Hepatocyte (in vitro differentiated cells): ENCODE data around the gene ZNF775. TPM values are rescaled to one million over a fixed set of nuclear protein-coding genes. Genes with fewer than 3 reads are reported as not detected.

Source experiments
- DNase-seq: peaks from one replicate; pipeline ENCODE4 v3.0.0-alpha.2; 2016; ENCODE audit warnings: low spot score
- H2AFZ ChIP-seq: fragments of 200-600 bp; sonication (generic); 2 replicates; pipeline ENCODE4 v1.6.0; 2016; ENCODE audit warnings: antibody characterized with exemption, mild to moderate bottlenecking
- H3K27ac ChIP-seq: fragments of 200-600 bp; sonication (generic); 2 replicates; pipeline ENCODE4 v1.5.1; 2016; ENCODE audit warnings: mild to moderate bottlenecking
- H3K27me3 ChIP-seq: fragments of 200-600 bp; sonication (generic); 2 replicates; pipeline ENCODE4 v1.6.1; 2016
- H3K36me3 ChIP-seq: fragments of 200-600 bp; sonication (generic); replicated peaks from 2 replicates; pipeline ENCODE4 v1.5.1; 2016; ENCODE audit warnings: low read depth; ENCODE audit not compliant: insufficient read depth
- H3K4me1 ChIP-seq: fragments of 200-600 bp; sonication (generic); 2 replicates; pipeline ENCODE4 v1.5.1; 2016; ENCODE audit warnings: mild to moderate bottlenecking, moderate library complexity; ENCODE audit not compliant: insufficient read depth
- H3K4me2 ChIP-seq: fragments of 200-600 bp; sonication (generic); 2 replicates; pipeline ENCODE4 v1.6.0; 2016
- H3K4me3 ChIP-seq: fragments of 200-600 bp; sonication (generic); 2 replicates; pipeline ENCODE4 v1.5.1; 2016; ENCODE audit warnings: mild to moderate bottlenecking
- H3K79me2 ChIP-seq: fragments of 200-600 bp; sonication (generic); 2 replicates; pipeline ENCODE4 v1.6.0; 2017; ENCODE audit warnings: mild to moderate bottlenecking
- H3K9me2 ChIP-seq: fragments of 200-600 bp; sonication (generic); replicated peaks from 2 replicates; pipeline ENCODE4 v1.6.0; 2017; ENCODE audit warnings: mild to moderate bottlenecking; ENCODE audit not compliant: insufficient read depth
- H3K9me3 ChIP-seq: fragments of 200-600 bp; sonication (generic); 2 replicates; pipeline ENCODE4 v1.5.1; 2016; ENCODE audit warnings: low read depth, mild to moderate bottlenecking
- H4K20me1 ChIP-seq: fragments of 200-600 bp; sonication (generic); 2 replicates; pipeline ENCODE4 v1.6.0; 2016; ENCODE audit warnings: mild to moderate bottlenecking; ENCODE audit not compliant: insufficient read depth, poor library complexity, severe bottlenecking
- EZH2 ChIP-seq: fragments of 200-600 bp; sonication (generic); IDR thresholded peaks from 2 replicates; pipeline ENCODE4 v1.6.1; 2016; ENCODE audit warnings: antibody characterized with exemption, mild to moderate bottlenecking, borderline replicate concordance
- EZH2phosphoT487 ChIP-seq: fragments of 200-600 bp; sonication (generic); IDR thresholded peaks from one replicate; pipeline ENCODE4 v1.6.1; 2018; ENCODE audit warnings: antibody characterized with exemption, mild to moderate bottlenecking, low read depth, moderate library complexity; ENCODE audit not compliant: unreplicated experiment, severe bottlenecking
- WGBS: methylation state at CpG from one replicate; pipeline ENCODE4 v1.1.6; 2016; ENCODE audit warnings: low lambda C conversion rate; ENCODE audit errors: missing lambda C conversion rate; 5-methylcytosine and 5-hydroxymethylcytosine counted together
- polyA plus RNA-seq: library from polyadenylated mRNA; unstranded; fragments of >200 nt; fragmentation: Nextera tagmentation; extraction: Ambion mirVana; gene quantifications from 2 replicates; pipeline ENCODE4 v1.2.1, GENCODE V29; 2016
- total RNA-seq: library from RNA; depleted of rRNA; stranded (reverse); fragments of >200 nt; gene quantifications from 2 replicates; pipeline ENCODE4 v1.2.3, GENCODE V29; 2014
- TF ChIP-seq, protein P1 (sequence below): fragments of 200-600 bp; sonication (generic); IDR thresholded peaks from 2 replicates; pipeline ENCODE4 v1.5.1; 2016; ENCODE audit warnings: antibody characterized with exemption, mild to moderate bottlenecking; ENCODE audit not compliant: poor library complexity

ZNF775 gene
- total and polyA plus RNA-seq, 2 experiments from 2014 or later, result 5.2 to 10.6 TPM

- no peaks in the 10 kb centered on the region for H4K20me1 ChIP-seq
- DNase-seq, result no peak
- TF ChIP-seq, protein P1, sequence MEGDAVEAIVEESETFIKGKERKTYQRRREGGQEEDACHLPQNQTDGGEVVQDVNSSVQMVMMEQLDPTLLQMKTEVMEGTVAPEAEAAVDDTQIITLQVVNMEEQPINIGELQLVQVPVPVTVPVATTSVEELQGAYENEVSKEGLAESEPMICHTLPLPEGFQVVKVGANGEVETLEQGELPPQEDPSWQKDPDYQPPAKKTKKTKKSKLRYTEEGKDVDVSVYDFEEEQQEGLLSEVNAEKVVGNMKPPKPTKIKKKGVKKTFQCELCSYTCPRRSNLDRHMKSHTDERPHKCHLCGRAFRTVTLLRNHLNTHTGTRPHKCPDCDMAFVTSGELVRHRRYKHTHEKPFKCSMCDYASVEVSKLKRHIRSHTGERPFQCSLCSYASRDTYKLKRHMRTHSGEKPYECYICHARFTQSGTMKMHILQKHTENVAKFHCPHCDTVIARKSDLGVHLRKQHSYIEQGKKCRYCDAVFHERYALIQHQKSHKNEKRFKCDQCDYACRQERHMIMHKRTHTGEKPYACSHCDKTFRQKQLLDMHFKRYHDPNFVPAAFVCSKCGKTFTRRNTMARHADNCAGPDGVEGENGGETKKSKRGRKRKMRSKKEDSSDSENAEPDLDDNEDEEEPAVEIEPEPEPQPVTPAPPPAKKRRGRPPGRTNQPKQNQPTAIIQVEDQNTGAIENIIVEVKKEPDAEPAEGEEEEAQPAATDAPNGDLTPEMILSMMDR, result peak; percentile 67
- no peak for TF ChIP-seq EZH2
- no peaks in the 10 kb centered on the region for H3K4me1 ChIP-seq
- no peaks in the 10 kb centered on the region for H3K79me2 ChIP-seq
- H3K4me3 ChIP-seq, result no peak overlapping the region
- H3K9me3 ChIP-seq, result no peaks in the 10 kb centered on the region
- H3K27ac ChIP-seq, result no peak overlapping the region
- no peaks in the 10 kb centered on the region for H3K9me2 ChIP-seq
- 29% methylated on average over 6 of the region's 6 CpGs for WGBS
- H3K4me2 ChIP-seq, result no peak overlapping the region
- no peaks in the 10 kb centered on the region for H3K36me3 ChIP-seq
- H3K27me3 ChIP-seq, result no peaks in the 10 kb centered on the region
- H2AFZ ChIP-seq, result no peak overlapping the region
These were observed 22.7 kb upstream of the ZNF775 start for GRCh38 chr7:150356265-150356897.

DNA sequence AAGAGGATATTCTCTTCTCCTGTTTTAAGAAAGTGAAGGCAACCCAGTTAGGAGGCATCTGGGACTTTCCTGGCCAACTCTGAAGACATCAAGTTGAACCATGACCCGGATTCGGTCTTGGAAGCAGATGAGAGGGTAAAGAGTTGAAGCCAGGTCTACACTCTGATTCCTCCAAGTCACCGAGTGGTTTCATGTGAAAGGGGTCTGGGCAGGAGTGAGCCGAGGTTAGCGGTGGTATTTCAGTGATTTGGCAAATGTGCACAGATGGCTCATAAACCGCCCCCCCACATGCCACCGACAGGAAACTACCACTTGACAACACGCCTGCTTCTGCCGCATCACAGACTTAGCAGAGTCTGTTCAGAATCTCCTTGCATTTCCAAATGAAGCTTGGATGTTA is 21.9 kb upstream of the ZNF775 start:
- H3K27ac ChIP-seq, result no peak overlapping the region

GRCh38 chr7:150357771-150358427 is 21.2 kb upstream of the ZNF775 start:
- H3K9me3 ChIP-seq, result no peaks in the 10 kb centered on the region
- H4K20me1 ChIP-seq, result no peaks in the 10 kb centered on the region
- no peaks in the 10 kb centered on the region for H3K4me1 ChIP-seq
- H3K27ac ChIP-seq, result no peak overlapping the region
- 75% methylated on average over 13 of the region's 13 CpGs for WGBS
- H2AFZ ChIP-seq, result no peak overlapping the region
- no peaks in the 10 kb centered on the region for H3K79me2 ChIP-seq
- no peak overlapping the region for H3K4me3 ChIP-seq
- H3K9me2 ChIP-seq, result no peaks in the 10 kb centered on the region
- no peak for DNase-seq
- H3K27me3 ChIP-seq, result no peaks in the 10 kb centered on the region
- no peaks in the 10 kb centered on the region for H3K36me3 ChIP-seq
- no peak overlapping the region for H3K4me2 ChIP-seq
- TF ChIP-seq, protein P1, result no peak
- no peak for TF ChIP-seq EZH2phosphoT487
- TF ChIP-seq EZH2, result no peak

More for the DNA sequence above, 21.9 kb upstream of the ZNF775 start:
- Histone ChIP-seq H3K4me1 (no peaks in the 10 kb centered on the region), H2AFZ (no peak overlapping the region), H3K9me3 (no peaks in the 10 kb centered on the region), H3K27me3 (no peaks in the 10 kb centered on the region), H3K4me3 (no peak overlapping the region), H3K4me2 (no peak overlapping the region), H3K36me3 (no peaks in the 10 kb centered on the region), H3K79me2 (no peaks in the 10 kb centered on the region), H4K20me1 (no peaks in the 10 kb centered on the region), H3K9me2 (no peaks in the 10 kb centered on the region)
- DNase-seq, result no peak
- TF ChIP-seq EZH2phosphoT487, result no peak
- WGBS, result 66% methylated on average over 9 of the region's 9 CpGs

- Histone ChIP-seq H3K4me3 (no peak overlapping the region), H3K4me1 (no peaks in the 10 kb centered on the region), H3K27me3 (no peaks in the 10 kb centered on the region), H3K36me3 (no peaks in the 10 kb centered on the region), H4K20me1 (no peaks in the 10 kb centered on the region), H3K4me2 (no peak overlapping the region), H3K79me2 (no peaks in the 10 kb centered on the region), H3K27ac (no peak overlapping the region), H3K9me2 (no peaks in the 10 kb centered on the region), H2AFZ (no peak overlapping the region), H3K9me3 (no peaks in the 10 kb centered on the region)
- DNase-seq, result no peak
- WGBS, result 96% methylated on average over 4 of the region's 4 CpGs
- TF ChIP-seq, protein P1, result no peak
- TF ChIP-seq EZH2 (no peak), EZH2phosphoT487 (no peak)
These were observed 20.7 kb upstream of the ZNF775 start for GRCh38 chr7:150358433-150358832.
